ENCODE measurements around the gene ASB1.

Gene ASB1

GRCh38 chr2:238445409-238446190, 18.9 kb downstream of the ASB1 start:
- no peak for DNase-seq (ENCODE audit: low read depth in 1 of 2, low spot score in 1 of 2)
- in situ Hi-C loops (cut with HindIII; ENCODE audit: low pct_unique_long_range_greater_than_20kb, low sequenced_read_pairs) = no loop called here
- TF ChIP-seq JUND (IDR thresholded peaks at IDR 0.05; ENCODE audit: low read depth) = no peak

- no peak for TF ChIP-seq JUND (IDR thresholded peaks at IDR 0.05; ENCODE audit: low read depth)
- no peak for DNase-seq (ENCODE audit: low read depth in 1 of 2, low spot score in 1 of 2)
- in situ Hi-C loops (cut with HindIII; ENCODE audit: low pct_unique_long_range_greater_than_20kb, low sequenced_read_pairs) = no loop called here
These were observed 19.6 kb downstream of the ASB1 start for GRCh38 chr2:238446371-238446770.

- in situ Hi-C loops (cut with HindIII; ENCODE audit: low pct_unique_long_range_greater_than_20kb, low sequenced_read_pairs) = no loop called here
- no peak for TF ChIP-seq JUND (IDR thresholded peaks at IDR 0.05; ENCODE audit: low read depth)
- DNase-seq (ENCODE audit: low read depth in 1 of 2, low spot score in 1 of 2) = no peak
These were observed 21.6 kb downstream of the ASB1 start for GRCh38 chr2:238448031-238448955.

- TF ChIP-seq JUND (IDR thresholded peaks at IDR 0.05; ENCODE audit: low read depth) = no peak
- DNase-seq (ENCODE audit: low read depth in 1 of 2, low spot score in 1 of 2) = no peak
- in situ Hi-C loops (cut with HindIII; ENCODE audit: low pct_unique_long_range_greater_than_20kb, low sequenced_read_pairs) = no loop called here
These were observed 22.5 kb downstream of the ASB1 start for GRCh38 chr2:238449241-238449640.

- in situ Hi-C loops (cut with HindIII; ENCODE audit: low pct_unique_long_range_greater_than_20kb, low sequenced_read_pairs) = no loop called here
- DNase-seq (ENCODE audit: low read depth in 1 of 2, low spot score in 1 of 2) = no peak
- no peak for TF ChIP-seq JUND (IDR thresholded peaks at IDR 0.05; ENCODE audit: low read depth)
These were observed 23.2 kb downstream of the ASB1 start for GRCh38 chr2:238449909-238450417.

GRCh38 chr2:238450440-238450861, 23.7 kb downstream of the ASB1 start:
- DNase-seq (ENCODE audit: low read depth in 1 of 2, low spot score in 1 of 2) = no peak
- in situ Hi-C loops (cut with HindIII; ENCODE audit: low pct_unique_long_range_greater_than_20kb, low sequenced_read_pairs) = no loop called here
- TF ChIP-seq JUND (IDR thresholded peaks at IDR 0.05; ENCODE audit: low read depth) = no peak

GRCh38 chr2:238453842-238454241, 27.1 kb downstream of the ASB1 start:
- no peak for DNase-seq (ENCODE audit: low read depth in 1 of 2, low spot score in 1 of 2)
- no peak for TF ChIP-seq JUND (IDR thresholded peaks at IDR 0.05; ENCODE audit: low read depth)
- in situ Hi-C loops (cut with HindIII; ENCODE audit: low pct_unique_long_range_greater_than_20kb, low sequenced_read_pairs) = no loop called here

- no peak for TF ChIP-seq JUND (IDR thresholded peaks at IDR 0.05; ENCODE audit: low read depth)
- in situ Hi-C loops (cut with HindIII; ENCODE audit: low pct_unique_long_range_greater_than_20kb, low sequenced_read_pairs) = no loop called here
- DNase-seq (ENCODE audit: low read depth in 1 of 2, low spot score in 1 of 2) = no peak
These were observed 29.7 kb downstream of the ASB1 start for GRCh38 chr2:238456449-238456848.

- no peak for DNase-seq (ENCODE audit: low read depth in 1 of 2, low spot score in 1 of 2)
- in situ Hi-C loops (cut with HindIII; ENCODE audit: low pct_unique_long_range_greater_than_20kb, low sequenced_read_pairs) = no loop called here
- no peak for TF ChIP-seq JUND (IDR thresholded peaks at IDR 0.05; ENCODE audit: low read depth)
These were observed 30.5 kb downstream of the ASB1 start for GRCh38 chr2:238456970-238457926.

GRCh38 chr2:238457927-238458324, 31.2 kb downstream of the ASB1 start:
- no peak for DNase-seq (ENCODE audit: low read depth in 1 of 2, low spot score in 1 of 2)
- in situ Hi-C loops (cut with HindIII; ENCODE audit: low pct_unique_long_range_greater_than_20kb, low sequenced_read_pairs) = no loop called here
- no peak for TF ChIP-seq JUND (IDR thresholded peaks at IDR 0.05; ENCODE audit: low read depth)

GRCh38 chr2:238458651-238459050, 31.9 kb downstream of the ASB1 start:
- in situ Hi-C loops (cut with HindIII; ENCODE audit: low pct_unique_long_range_greater_than_20kb, low sequenced_read_pairs) = no loop called here
- no peak for TF ChIP-seq JUND (IDR thresholded peaks at IDR 0.05; ENCODE audit: low read depth)
- DNase-seq (ENCODE audit: low read depth in 1 of 2, low spot score in 1 of 2) = no peak

GRCh38 chr2:238459081-238459629, 32.4 kb downstream of the ASB1 start:
- in situ Hi-C loops (cut with HindIII; ENCODE audit: low pct_unique_long_range_greater_than_20kb, low sequenced_read_pairs) = no loop called here
- DNase-seq (ENCODE audit: low read depth in 1 of 2, low spot score in 1 of 2) = no peak
- no peak for TF ChIP-seq JUND (IDR thresholded peaks at IDR 0.05; ENCODE audit: low read depth)
